IPS-NIHi11 (cell line): ENCODE measurements around the gene CDR2.
A peak's percentile ranks its signal among the peaks of the same experiment; 100 is the strongest.
"Not testable (repeated sequence)": the region's sequence is repeated elsewhere in the genome, so short reads cannot be mapped to it uniquely, and the experiment has no call there.

Experiments used
- DNase-seq: peaks from one replicate; pipeline ENCODE4 v3.0.0; 2012; ENCODE audit warnings: mixed read lengths, low spot score

The CDR2 gene

DNA sequence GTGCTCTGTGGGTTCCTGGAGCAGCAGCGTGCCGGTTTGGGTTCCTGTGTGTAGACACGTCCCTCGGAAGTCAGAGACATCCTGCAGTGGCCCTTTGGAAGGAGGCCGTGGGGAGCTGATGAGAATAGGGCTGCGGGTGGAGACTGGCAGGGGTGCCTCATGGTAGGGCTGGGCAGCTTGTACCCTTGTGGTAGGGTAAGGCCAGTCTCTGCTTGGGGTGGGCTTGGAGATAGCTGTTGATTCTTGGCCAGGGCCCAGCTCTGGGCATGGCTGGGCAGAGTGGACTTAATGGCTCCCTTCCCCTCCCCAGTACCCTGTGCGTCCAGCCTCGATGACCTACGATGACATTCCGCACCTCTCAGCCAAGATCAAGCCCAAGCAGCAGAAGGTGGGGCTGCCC is 66.6 kb downstream of the CDR2 start:
- no peak for DNase-seq

DNA sequence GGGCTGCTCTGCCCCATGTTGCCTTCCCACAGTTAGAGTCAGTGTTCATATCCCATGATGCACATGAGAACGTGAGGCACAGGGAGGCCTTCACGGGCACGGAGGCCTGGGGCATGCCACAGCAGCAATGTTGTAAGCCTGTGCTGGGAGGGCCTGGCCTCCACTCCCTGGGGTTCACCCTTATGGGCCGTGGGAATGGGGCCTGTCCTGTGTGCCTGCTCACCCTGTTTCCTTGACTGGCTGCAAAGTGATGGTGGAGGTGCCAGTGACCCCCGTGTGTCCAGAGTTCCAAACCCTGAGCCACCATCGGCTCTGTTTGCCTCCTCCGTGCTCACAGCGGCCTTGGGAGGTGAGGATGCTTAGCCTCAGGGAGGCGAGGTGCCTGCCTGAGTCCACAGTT is 67.6 kb downstream of the CDR2 start:
- DNase-seq, result no peak

DNA sequence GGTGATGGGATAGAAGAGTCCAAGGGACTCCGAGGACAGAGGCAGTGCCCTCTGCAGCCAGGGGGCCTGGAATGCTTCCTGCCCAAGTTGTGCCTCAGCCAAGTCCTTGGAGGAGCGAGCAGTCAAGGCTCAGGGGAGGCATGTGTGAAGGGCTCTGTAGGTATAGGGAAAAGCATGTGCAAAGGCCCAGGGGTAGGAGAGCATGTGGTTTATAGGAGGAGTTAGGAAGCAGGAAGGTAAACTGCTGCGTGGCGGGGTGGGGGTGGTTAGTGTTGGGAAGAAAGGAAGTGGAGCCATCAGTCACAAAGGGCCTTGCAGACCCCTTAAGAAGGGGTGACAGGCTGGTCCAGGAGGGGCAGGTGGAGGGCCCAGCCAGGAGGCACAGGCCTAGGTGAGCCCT is 70.0 kb downstream of the CDR2 start:
- no peak for DNase-seq

DNA sequence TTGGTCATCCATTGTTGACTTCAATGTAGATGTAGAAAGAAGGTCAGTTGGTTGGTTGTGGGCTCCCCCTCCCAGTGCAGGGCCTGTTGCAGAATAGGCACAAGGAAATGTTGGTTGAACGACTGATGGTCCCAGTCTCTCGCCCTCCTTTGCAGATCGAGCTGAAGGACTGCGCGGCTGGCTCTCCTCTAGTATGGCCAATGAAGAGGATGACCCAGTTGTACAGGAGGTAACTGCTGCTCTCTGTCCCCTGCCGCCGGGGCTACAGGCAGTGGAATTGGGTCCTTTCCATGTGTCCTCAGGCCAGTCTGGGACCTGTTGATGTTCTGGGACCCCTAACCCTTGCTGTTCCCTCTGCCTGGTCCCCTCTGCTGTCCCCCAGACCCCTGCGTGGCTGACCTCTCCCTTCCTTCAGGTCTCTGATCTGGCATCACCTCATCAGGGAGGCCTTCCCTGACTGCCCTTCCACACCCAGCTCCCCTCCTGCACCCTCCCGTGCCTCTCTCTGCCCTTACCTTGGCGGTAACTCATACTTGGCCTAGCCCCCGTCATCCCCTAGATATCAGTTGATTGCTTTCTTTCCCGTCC is 71.5 kb downstream of the CDR2 start:
- DNase-seq, result no peak

DNA sequence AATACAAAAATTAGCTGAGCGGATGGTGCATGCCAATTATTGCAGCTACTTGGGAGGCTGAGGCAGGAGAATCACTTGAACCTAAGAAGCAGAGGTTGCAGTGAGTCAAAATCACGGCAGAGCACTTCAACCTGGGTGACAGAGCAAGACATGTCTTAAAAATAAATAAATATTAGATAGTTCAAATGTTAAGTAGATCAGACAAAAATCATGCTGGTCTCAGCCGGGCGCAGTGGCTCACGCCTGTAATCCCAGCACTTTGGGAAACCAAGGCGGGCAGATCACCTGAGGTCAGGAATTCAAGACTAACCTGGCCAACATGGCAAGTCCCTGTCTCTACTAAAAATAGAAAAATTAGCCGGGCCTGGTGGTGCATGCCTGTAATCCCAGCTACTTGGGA is 73.0 kb downstream of the CDR2 start:
- DNase-seq, result not testable (repeated sequence)

DNA sequence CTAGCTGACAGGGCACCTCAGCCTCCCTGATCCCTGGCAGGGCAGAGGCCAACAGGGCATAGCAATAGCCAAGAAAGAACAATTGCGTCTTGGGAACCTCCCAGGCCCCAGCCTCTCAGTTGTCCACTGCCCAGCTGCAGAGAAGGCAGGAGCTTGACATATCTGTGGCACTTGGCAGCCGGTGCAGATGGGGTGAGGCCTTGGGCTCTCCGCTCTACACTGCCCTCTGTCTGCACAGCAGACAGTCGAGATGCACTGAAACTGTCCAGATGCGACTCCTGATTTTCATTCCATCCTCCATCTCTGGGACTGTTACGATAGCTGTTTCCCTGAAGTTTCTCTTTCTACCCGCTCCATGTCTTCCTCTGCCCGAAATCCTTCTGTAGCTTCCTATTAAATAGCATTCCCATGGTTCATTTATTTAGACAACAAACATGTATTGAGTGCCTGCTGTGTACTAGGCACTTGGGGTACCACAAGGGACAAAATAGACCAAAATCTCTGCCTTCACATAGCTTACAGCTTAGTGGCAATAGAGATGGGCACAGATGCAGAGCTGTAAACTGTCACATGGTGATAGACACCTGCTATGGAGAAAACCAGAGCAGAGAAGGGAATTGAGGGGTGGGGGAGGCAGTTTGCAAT is 73.9 kb downstream of the CDR2 start:
- peak; percentile 64 for DNase-seq

DNA sequence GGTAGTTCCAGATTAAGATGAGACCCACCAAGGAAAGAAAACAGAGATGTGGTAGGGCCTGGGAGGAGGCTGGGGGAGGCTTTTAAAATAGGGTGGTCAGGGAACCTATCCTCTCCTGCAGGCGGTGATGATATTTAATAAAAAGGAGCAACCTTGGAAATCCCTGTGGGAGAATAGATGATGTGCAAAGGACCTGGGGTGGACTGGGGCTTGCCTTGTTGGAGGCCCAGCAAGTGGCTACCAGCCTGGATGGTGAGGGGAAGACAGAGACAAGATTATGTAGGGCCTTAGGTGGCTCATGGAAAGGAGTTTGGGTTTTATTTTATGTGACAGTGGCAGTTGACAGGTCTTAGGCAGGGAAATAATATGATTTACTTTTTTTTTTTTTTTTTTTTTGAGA is 75.4 kb downstream of the CDR2 start:
- DNase-seq, result no peak

DNA sequence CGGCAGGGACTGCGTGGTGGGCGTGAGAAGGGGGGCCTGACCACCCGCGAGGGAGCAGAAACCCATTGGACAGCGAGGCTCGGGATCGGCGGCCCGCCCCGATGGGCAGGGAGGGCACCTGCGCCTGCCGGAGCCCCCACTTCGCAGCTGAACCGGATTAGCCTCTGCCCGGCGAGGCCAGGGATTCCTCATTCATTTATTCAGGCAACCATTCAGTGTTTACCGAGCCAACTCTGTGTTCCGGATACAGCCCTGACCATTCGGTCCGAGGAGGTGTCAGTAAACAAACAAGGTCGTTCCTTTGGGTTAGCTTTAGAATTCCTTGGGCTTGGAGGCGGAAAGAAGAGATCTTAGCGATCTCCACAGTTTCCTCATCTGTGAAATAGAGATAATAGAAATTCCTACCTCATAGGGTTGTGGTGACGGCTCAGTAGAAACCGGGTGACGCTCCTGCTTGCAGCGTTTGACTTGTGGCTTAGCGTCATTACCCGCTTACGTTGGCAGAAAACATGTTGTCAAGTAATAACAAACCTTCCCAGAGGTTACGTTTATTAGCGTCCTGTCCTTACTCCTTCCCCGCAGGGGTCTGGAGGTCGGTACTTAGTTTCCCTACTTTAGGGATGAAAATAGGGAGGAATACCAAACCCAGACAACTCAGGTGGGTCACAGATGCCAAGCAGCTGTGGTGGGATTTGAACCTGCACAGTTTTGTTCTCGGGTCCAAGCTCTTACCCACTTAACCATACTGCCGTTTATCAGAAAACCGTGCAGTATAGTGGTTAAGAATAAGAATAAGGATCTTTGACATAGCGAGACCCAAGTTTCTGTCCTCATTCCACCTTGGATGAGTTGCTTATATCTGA is 76.3 kb downstream of the CDR2 start:
- peak; percentile 72 for DNase-seq

DNA sequence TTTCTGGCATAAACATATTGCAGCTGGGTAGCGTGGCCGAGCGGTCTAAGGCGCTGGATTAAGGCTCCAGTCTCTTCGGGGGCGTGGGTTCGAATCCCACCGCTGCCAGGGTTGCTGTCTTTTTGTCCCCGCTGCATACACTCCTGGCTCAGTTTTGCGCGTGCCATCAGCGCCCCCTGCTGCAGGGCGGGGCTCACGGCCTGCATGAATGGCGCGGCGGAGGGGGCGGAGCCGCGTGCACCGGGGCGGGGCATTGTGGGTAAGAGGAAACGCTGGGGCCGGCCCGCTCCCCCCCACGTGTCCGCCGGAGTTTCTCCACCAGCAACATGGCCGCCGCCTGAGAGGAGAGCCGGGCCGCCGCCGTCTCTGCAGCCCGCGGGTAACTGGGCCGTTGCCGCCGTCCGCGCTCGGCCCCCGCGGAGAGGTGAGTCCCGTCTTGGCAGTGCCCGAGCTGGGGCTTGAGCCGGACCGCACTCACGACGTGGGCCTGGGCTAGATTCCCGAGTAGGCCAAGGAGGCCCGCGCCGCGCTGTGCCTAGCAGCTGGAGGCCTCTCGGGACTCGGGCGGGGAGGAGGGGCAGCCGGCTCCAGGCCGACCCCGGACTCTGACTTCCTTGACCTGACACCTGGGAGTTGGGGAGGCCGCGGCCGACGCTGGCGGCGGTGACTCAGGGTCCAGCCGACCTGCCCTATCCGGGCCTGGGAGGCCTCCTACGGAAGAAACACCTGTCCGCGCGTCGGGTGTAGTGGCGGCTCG is 77.1 kb downstream of the CDR2 start, which contains the start of gene POLR3E:
Gene POLR3E, plus strand, starts transcription at position 296 of the 757 bp plus-strand sequence. CDS start 5,560 bp downstream, outside the sequence.
- peak; percentile 95 for DNase-seq

DNA sequence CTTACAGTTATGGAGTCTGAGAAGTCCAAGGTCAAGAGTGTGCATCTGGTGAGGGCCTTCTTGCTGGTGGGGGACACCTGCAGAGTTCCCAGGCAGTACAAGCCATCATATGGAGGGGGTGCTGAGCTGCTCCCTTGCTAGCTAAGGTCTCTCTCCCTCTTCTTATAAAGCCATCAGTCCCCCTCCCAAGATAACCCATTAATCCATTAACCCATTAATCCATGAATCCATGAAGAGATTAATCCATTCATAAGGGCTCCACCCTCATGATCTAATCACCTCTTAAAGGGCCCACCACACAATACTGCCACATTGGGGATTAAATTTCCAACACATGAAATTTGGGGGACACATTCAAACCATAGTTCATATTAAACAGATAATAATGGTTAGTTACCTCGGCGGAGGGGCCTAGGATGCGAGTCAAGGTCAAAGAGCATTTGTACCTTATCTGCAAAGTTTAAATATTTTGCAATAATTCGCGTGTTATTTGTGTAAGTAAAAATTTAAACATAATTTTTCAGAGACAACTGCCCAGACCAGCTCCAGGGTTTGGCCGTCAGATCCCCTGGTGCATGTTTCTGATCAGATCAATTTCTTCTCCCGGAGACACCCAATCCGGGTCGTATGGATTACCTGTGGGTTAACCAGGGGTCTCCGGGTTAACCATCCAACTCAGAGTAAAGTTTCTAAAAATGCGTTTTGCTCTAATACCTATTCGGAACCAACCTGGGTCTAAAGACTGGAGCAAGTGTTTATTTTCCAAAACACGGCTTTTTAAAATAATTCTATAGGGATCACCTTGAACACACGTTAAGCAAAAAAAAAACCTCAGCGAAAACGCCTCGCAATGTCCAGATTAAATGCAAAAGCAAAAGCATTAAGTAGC is 78.0 kb downstream of the CDR2 start:
- no peak for DNase-seq
